Caco-2 (cell line): ENCODE measurements around the gene MCM3AP. TPM values are rescaled to one million over a fixed set of nuclear protein-coding genes. Genes with fewer than 3 reads are reported as not detected.
"Not testable (repeated sequence)": the region's sequence is repeated elsewhere in the genome, so short reads cannot be mapped to it uniquely, and the experiment has no call there.

Experiments used
- BruUV-seq: library from RNA; stranded (reverse); fragments of 400-500 nt; replicated peaks from 2 replicates; lab custom pipeline; 2021; lab: Mats Ljungman, UMichigan
- CTCF ChIA-PET: fragments of 300-600 bp; sonication (Branson Sonifier 250); formaldehyde crosslinking; loops from one replicate; lab custom pipeline; 2022; ENCODE audit warnings: antibody characterized with exemption; lab: Charles Lee
- POLR2A ChIA-PET: fragments of 300-600 bp; sonication (Branson Sonifier 250); formaldehyde crosslinking; loops from one replicate; lab custom pipeline; 2022; ENCODE audit warnings: antibody characterized with exemption; lab: Charles Lee
- DNase-seq, 2 experiments: peaks; one replicate each; pipeline versions ENCODE4 v3.0.0 to v3.0.0-alpha.2; 2020 to 2022
- H3K27me3 ChIP-seq: replicated peaks from 2 replicates; pipeline ENCODE4 v1.6.0; 2011; ENCODE audit warnings: low read length; ENCODE audit not compliant: control insufficient read depth, insufficient read depth
- H3K36me3 ChIP-seq: 2 replicates; pipeline ENCODE4 v1.5.1; 2011; ENCODE audit warnings: low read length; ENCODE audit not compliant: control insufficient read depth, insufficient read depth
- H3K4me1 ChIP-seq: fragments of 250-450 bp; sonication (Bioruptor Pico); 2 replicates; pipeline ENCODE4 v1.5.1; 2020; ENCODE audit warnings: mild to moderate bottlenecking
- H3K4me3 ChIP-seq: 2 replicates; pipeline ENCODE4 v1.5.1; 2011; ENCODE audit warnings: low read depth, mild to moderate bottlenecking, control low read depth, low read length
- H3K9me3 ChIP-seq: fragments of 250-450 bp; sonication (Bioruptor Pico); 2 replicates; pipeline ENCODE4 v1.5.1; 2020; ENCODE audit warnings: mild to moderate bottlenecking, moderate library complexity
- H3K27ac Mint-ChIP-seq: one replicate; pipeline ENCODE4 v1.8.0; 2022; ENCODE audit warnings: mixed read lengths; ENCODE audit not compliant: unreplicated experiment
- H3K27me3 Mint-ChIP-seq: one replicate; pipeline ENCODE4 v1.8.0; 2022; ENCODE audit warnings: mixed read lengths; ENCODE audit not compliant: insufficient read depth, unreplicated experiment
- H3K36me3 Mint-ChIP-seq: one replicate; pipeline ENCODE4 v1.8.0; 2022; ENCODE audit warnings: mild to moderate bottlenecking, mixed read lengths; ENCODE audit not compliant: insufficient read depth, unreplicated experiment
- H3K4me1 Mint-ChIP-seq: one replicate; pipeline ENCODE4 v1.8.0; 2022; ENCODE audit warnings: low read depth, mixed read lengths; ENCODE audit not compliant: unreplicated experiment
- H3K4me3 Mint-ChIP-seq: one replicate; pipeline ENCODE4 v1.8.0; 2022; ENCODE audit warnings: mild to moderate bottlenecking, moderate library complexity, mixed read lengths; ENCODE audit not compliant: unreplicated experiment
- H3K9me3 Mint-ChIP-seq: one replicate; pipeline ENCODE4 v1.8.0; 2022; ENCODE audit warnings: mixed read lengths; ENCODE audit not compliant: unreplicated experiment
- intact Hi-C: fragments of 100-400 bp; cut with micrococcal nuclease; formaldehyde crosslinking; loops from one replicate; pipeline ENCODE4 v1.10.0; 2022; ENCODE audit not compliant: unreplicated experiment
- total RNA-seq: library from RNA; stranded (reverse); gene quantifications from 2 replicates; pipeline ENCODE4 v1.2.3, GENCODE V29; 2022
- TF ChIP-seq, protein P1 (sequence below), 2 experiments: fragments of 200-600 bp in 1 of 2; IDR thresholded peaks; 1 replicate in 1 of 2; 2 replicates in 1 of 2; pipeline versions ENCODE4 v1.5.1 to v1.8.0; 2011 to 2022; ENCODE audit warnings: antibody characterized with exemption in 1 of 2, control low read depth in 1 of 2, inconsistent platforms in 1 of 2, low read depth in 1 of 2, low read length in 1 of 2, mild to moderate bottlenecking in 1 of 2, moderate library complexity in 1 of 2; ENCODE audit not compliant: insufficient read depth in 1 of 2, severe bottlenecking in 1 of 2, unreplicated experiment in 1 of 2

The MCM3AP gene
- total RNA-seq, 1 experiment from 2014 or later = 88.1 TPM

DNA sequence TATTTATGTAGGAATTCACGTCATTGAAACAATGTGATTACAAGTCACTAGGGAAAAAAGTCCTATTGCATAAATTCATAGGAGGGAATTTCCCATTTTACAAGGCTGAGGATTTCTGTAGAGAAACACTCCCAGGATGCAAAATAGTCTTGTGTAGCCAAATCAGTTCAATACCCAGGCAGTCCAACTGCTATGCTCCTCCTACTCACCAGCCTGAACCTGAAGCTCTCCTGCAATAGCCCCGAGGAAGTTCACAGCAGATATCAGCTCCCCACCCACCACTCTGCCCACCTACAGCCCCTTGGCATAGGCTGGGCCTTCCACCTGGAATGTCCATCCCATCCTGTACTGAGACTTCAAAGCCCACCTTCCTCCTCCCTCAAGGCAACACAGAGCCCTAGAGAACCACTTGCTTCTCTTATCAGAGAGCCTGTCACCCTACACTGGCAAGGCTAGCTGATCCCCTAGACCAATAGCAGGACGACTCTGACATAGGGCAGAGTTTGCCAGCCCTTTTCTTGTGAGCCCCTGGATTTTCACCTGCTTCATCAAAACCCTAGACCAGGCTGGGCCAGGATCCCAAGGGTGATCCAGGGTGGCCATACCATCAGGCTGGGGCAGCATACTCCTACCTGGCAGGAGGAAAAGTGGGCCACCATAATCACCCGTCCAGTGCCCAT lies 58.4 kb downstream of the MCM3AP start:
- Histone ChIP-seq H3K9me3 (no peaks in the 10 kb centered on the region), H3K4me3 (peak overlapping the region; percentile 97), H3K4me1 (peaks cover 32% of the 10 kb centered on the region), H3K36me3 (no peaks in the 10 kb centered on the region; the same call in 1 of the 2 replicates), H3K27me3 (no peaks in the 10 kb centered on the region)
- CTCF ChIA-PET = interaction anchor here (0.6 to 0.8 kb wide), 2 partner anchors 84 to 98 kb away, joined by 3 to 4 read pairs; no protein-coding TSS in a partner anchor
- peak overlapping the region; percentile 99 for H3K27ac Mint-ChIP-seq
- H3K4me3 Mint-ChIP-seq = peak overlapping the region; percentile 93
- TF ChIP-seq, protein P1, sequence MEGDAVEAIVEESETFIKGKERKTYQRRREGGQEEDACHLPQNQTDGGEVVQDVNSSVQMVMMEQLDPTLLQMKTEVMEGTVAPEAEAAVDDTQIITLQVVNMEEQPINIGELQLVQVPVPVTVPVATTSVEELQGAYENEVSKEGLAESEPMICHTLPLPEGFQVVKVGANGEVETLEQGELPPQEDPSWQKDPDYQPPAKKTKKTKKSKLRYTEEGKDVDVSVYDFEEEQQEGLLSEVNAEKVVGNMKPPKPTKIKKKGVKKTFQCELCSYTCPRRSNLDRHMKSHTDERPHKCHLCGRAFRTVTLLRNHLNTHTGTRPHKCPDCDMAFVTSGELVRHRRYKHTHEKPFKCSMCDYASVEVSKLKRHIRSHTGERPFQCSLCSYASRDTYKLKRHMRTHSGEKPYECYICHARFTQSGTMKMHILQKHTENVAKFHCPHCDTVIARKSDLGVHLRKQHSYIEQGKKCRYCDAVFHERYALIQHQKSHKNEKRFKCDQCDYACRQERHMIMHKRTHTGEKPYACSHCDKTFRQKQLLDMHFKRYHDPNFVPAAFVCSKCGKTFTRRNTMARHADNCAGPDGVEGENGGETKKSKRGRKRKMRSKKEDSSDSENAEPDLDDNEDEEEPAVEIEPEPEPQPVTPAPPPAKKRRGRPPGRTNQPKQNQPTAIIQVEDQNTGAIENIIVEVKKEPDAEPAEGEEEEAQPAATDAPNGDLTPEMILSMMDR (IDR thresholded peaks at IDR 0.05; ENCODE audit: insufficient read depth in 1 of 2, low read depth in 1 of 2, low read length in 1 of 2, severe bottlenecking in 1 of 2, unreplicated experiment in 1 of 2) = no peak
- peaks cover 64% of the 10 kb centered on the region for H3K36me3 Mint-ChIP-seq
- H3K4me1 Mint-ChIP-seq = peaks cover 33% of the 10 kb centered on the region
- DNase-seq = no peak
- POLR2A ChIA-PET = no interaction called here
- no TSS peak for BruUV-seq
- no peaks in the 10 kb centered on the region for H3K27me3 Mint-ChIP-seq
- no peaks in the 10 kb centered on the region for H3K9me3 Mint-ChIP-seq
- intact Hi-C loops = loop anchor here (5.0 to 10.0 kb wide), 2 partner anchors 82 to 95 kb away; partner anchors contain the start of genes C21orf58 and PCNT

DNA sequence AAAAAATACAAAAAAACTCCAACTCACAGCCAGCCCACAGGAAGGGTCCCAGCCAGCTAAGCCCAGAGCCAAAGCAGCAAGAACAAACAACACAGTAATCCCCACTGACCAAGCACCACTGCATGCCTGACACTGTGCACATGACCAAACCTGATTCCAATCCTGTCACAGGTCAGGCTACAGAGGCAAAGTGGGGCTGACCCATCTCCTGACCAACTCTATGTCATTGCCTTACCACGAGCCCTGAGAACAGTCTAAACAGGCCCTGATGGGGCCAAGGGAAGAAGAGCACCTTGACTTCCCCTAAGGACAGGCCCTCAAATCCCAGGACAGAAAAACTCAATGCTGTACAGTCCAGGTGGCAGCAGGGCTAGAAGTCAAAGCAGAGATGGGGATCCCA lies 59.3 kb downstream of the MCM3AP start:
- H3K27ac Mint-ChIP-seq = peak overlapping the region; percentile 99
- H3K9me3 ChIP-seq = no peaks in the 10 kb centered on the region

DNA sequence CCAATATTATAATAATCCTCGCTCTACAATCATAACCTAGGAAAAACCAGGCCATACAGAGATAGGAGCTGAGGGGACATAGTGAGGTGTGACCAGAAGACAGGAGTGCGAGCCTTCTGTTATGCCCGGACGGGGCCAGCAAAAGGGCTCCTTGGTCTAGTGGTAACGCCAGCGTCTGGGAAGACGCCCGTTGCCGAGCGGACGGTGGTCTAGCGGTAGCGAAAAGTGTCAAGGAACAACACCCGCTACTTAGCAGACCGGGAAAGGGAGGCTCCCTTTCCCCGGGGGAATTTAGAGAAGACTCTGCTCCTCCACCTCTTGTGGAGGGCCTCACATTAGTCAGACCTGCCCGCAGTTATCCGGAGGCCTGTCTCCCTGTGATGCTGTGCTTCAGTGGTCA lies 61.8 kb downstream of the MCM3AP start:
- H3K27ac Mint-ChIP-seq = not testable (repeated sequence)

More for the DNA sequence above, 59.3 kb downstream of the MCM3AP start:
- Histone ChIP-seq H3K36me3 (no peaks in the 10 kb centered on the region; the same call in 1 of the 2 replicates), H3K4me1 (peaks cover 32% of the 10 kb centered on the region), H3K4me3 (no peak overlapping the region), H3K27me3 (no peaks in the 10 kb centered on the region)
- Mint-ChIP-seq H3K36me3 (peaks cover 64% of the 10 kb centered on the region), H3K27me3 (no peaks in the 10 kb centered on the region), H3K4me1 (peaks cover 28% of the 10 kb centered on the region), H3K4me3 (peak overlapping the region; percentile 93), H3K9me3 (no peaks in the 10 kb centered on the region)
- ChIA-PET CTCF (no interaction called here), POLR2A (no interaction called here)
- BruUV-seq = no TSS peak
- intact Hi-C loops = loop anchor here (5.0 to 10.0 kb wide), 2 partner anchors 81 to 96 kb away; partner anchors contain the start of genes C21orf58 and PCNT
- TF ChIP-seq, protein P1 (IDR thresholded peaks at IDR 0.05; ENCODE audit: insufficient read depth in 1 of 2, low read depth in 1 of 2, low read length in 1 of 2, severe bottlenecking in 1 of 2, unreplicated experiment in 1 of 2) = no peak
- no peak for DNase-seq

More for the DNA sequence above, 61.8 kb downstream of the MCM3AP start:
- H3K9me3 ChIP-seq, H3K4me3 Mint-ChIP-seq, H3K27me3 ChIP-seq, DNase-seq, H3K9me3 Mint-ChIP-seq, H3K4me3 ChIP-seq, CTCF ChIA-PET, BruUV-seq, H3K36me3 ChIP-seq, H3K27me3 Mint-ChIP-seq, POLR2A ChIA-PET: not testable (repeated sequence)
- Mint-ChIP-seq H3K4me1 (peaks cover 20% of the 10 kb centered on the region), H3K36me3 (peaks cover 65% of the 10 kb centered on the region)
- intact Hi-C loops = loop anchor here (10.0 kb wide), 1 partner anchor 79 kb away; no protein-coding TSS in a partner anchor
- H3K4me1 ChIP-seq = peaks cover 20% of the 10 kb centered on the region
